ENCODE results near the gene ZDHHC8. TPM values are rescaled to one million over a fixed set of nuclear protein-coding genes. Genes with fewer than 3 reads are reported as not detected.

ZDHHC8 gene
- total RNA-seq, 1 experiment from 2014 or later = 39.9 TPM

- DNase-seq = no peak
- H3K36me3 Mint-ChIP-seq (ENCODE audit: insufficient read depth, unreplicated experiment) = no peaks in the 10 kb centered on the region
- H3K9me3 ChIP-seq = no peaks in the 10 kb centered on the region
- intact Hi-C loops (cut with micrococcal nuclease; ENCODE audit: unreplicated experiment) = no loop called here
- H3K27ac Mint-ChIP-seq (ENCODE audit: unreplicated experiment) = no peak overlapping the region
- no peaks in the 10 kb centered on the region for H3K27me3 Mint-ChIP-seq (ENCODE audit: insufficient read depth, unreplicated experiment)
- ChIA-PET CTCF (no interaction called here), POLR2A (no interaction called here)
- no peak overlapping the region for H3K4me3 ChIP-seq (ENCODE audit: low read depth, low read length)
- no peak for TF ChIP-seq CTCF (IDR thresholded peaks at IDR 0.05; ENCODE audit: insufficient read depth in 1 of 2, low read depth in 1 of 2, low read length in 1 of 2, severe bottlenecking in 1 of 2, unreplicated experiment in 1 of 2)
- no peaks in the 10 kb centered on the region for H3K4me1 Mint-ChIP-seq (ENCODE audit: low read depth, unreplicated experiment)
- peaks cover 7% of the 10 kb centered on the region for H3K4me1 ChIP-seq
- H3K9me3 Mint-ChIP-seq (ENCODE audit: unreplicated experiment) = no peaks in the 10 kb centered on the region
- no TSS peak for BruUV-seq (replicated peaks)
- H3K36me3 ChIP-seq (ENCODE audit: control insufficient read depth, insufficient read depth, low read length) = no peaks in the 10 kb centered on the region
- H3K4me3 Mint-ChIP-seq (ENCODE audit: unreplicated experiment) = no peak overlapping the region
- no peaks in the 10 kb centered on the region for H3K27me3 ChIP-seq (replicated peaks; ENCODE audit: control insufficient read depth, insufficient read depth, low read length)
Measured at GRCh38 chr22:20173772-20174171, 42.2 kb downstream of the ZDHHC8 start.

GRCh38 chr22:20174785-20175596, 43.4 kb downstream of the ZDHHC8 start:
- H3K27me3 ChIP-seq (replicated peaks; ENCODE audit: control insufficient read depth, insufficient read depth, low read length) = no peaks in the 10 kb centered on the region
- POLR2A ChIA-PET = no interaction called here
- peak in 1 of 2 experiments; percentile 26 for TF ChIP-seq CTCF (IDR thresholded peaks at IDR 0.05; ENCODE audit: insufficient read depth in 1 of 2, low read depth in 1 of 2, low read length in 1 of 2, severe bottlenecking in 1 of 2, unreplicated experiment in 1 of 2)
- DNase-seq = no peak
- no peak overlapping the region for H3K4me3 ChIP-seq (ENCODE audit: low read depth, low read length)
- Mint-ChIP-seq H3K4me1 (ENCODE audit: low read depth, unreplicated experiment) (no peaks in the 10 kb centered on the region), H3K9me3 (ENCODE audit: unreplicated experiment) (no peaks in the 10 kb centered on the region), H3K36me3 (ENCODE audit: insufficient read depth, unreplicated experiment) (no peaks in the 10 kb centered on the region), H3K27me3 (ENCODE audit: insufficient read depth, unreplicated experiment) (no peaks in the 10 kb centered on the region), H3K4me3 (ENCODE audit: unreplicated experiment) (no peak overlapping the region), H3K27ac (ENCODE audit: unreplicated experiment) (no peak overlapping the region)
- CTCF ChIA-PET = interaction anchor here (0.6 to 1.6 kb wide), 3 partner anchors 18 to 110 kb away, joined by 4 to 8 read pairs (median 4); no protein-coding TSS in a partner anchor
- intact Hi-C loops (cut with micrococcal nuclease; ENCODE audit: unreplicated experiment) = no loop called here
- peaks cover 7% of the 10 kb centered on the region for H3K4me1 ChIP-seq
- no peaks in the 10 kb centered on the region for H3K9me3 ChIP-seq
- no peaks in the 10 kb centered on the region for H3K36me3 ChIP-seq (ENCODE audit: control insufficient read depth, insufficient read depth, low read length)
- no TSS peak for BruUV-seq (replicated peaks)

- TF ChIP-seq CTCF (IDR thresholded peaks at IDR 0.05; ENCODE audit: insufficient read depth in 1 of 2, low read depth in 1 of 2, low read length in 1 of 2, severe bottlenecking in 1 of 2, unreplicated experiment in 1 of 2) = no peak
- ChIA-PET CTCF (interaction anchor here (1.6 kb wide), 1 partner anchor 63 kb away, joined by 8 read pairs; no protein-coding TSS in a partner anchor), POLR2A (no interaction called here)
- H3K36me3 ChIP-seq (ENCODE audit: control insufficient read depth, insufficient read depth, low read length) = no peaks in the 10 kb centered on the region
- Mint-ChIP-seq H3K4me3 (ENCODE audit: unreplicated experiment) (no peak overlapping the region), H3K36me3 (ENCODE audit: insufficient read depth, unreplicated experiment) (no peaks in the 10 kb centered on the region), H3K4me1 (ENCODE audit: low read depth, unreplicated experiment) (no peaks in the 10 kb centered on the region), H3K27ac (ENCODE audit: unreplicated experiment) (no peak overlapping the region), H3K27me3 (ENCODE audit: insufficient read depth, unreplicated experiment) (no peaks in the 10 kb centered on the region), H3K9me3 (ENCODE audit: unreplicated experiment) (no peaks in the 10 kb centered on the region)
- H3K27me3 ChIP-seq (replicated peaks; ENCODE audit: control insufficient read depth, insufficient read depth, low read length) = no peaks in the 10 kb centered on the region
- no TSS peak for BruUV-seq (replicated peaks)
- no peak overlapping the region for H3K4me3 ChIP-seq (ENCODE audit: low read depth, low read length)
- no peaks in the 10 kb centered on the region for H3K9me3 ChIP-seq
- intact Hi-C loops (cut with micrococcal nuclease; ENCODE audit: unreplicated experiment) = no loop called here
- H3K4me1 ChIP-seq = peaks cover 7% of the 10 kb centered on the region
- DNase-seq = no peak
Measured at GRCh38 chr22:20175597-20175900, 43.9 kb downstream of the ZDHHC8 start.

Data from Caco-2 (cell line).